Ureter (tissue), 1 donor: ENCODE data around the gene CYTH1. TPM values are rescaled to one million over a fixed set of nuclear protein-coding genes. Genes with fewer than 3 reads are reported as not detected.

Source experiments
- DNase-seq: peaks from one replicate; pipeline ENCODE4 v3.0.0-alpha.2; 2020; ENCODE audit warnings: low spot score
- total RNA-seq: library from RNA; stranded (reverse); gene quantifications from one replicate; pipeline ENCODE4 v1.2.4, GENCODE V29; 2023
- donor health status: DM: yes; HTN: yes; CAD: no.

Gene CYTH1
- total RNA-seq, 1 donor from 2014 or later: 55.6 TPM

DNA sequence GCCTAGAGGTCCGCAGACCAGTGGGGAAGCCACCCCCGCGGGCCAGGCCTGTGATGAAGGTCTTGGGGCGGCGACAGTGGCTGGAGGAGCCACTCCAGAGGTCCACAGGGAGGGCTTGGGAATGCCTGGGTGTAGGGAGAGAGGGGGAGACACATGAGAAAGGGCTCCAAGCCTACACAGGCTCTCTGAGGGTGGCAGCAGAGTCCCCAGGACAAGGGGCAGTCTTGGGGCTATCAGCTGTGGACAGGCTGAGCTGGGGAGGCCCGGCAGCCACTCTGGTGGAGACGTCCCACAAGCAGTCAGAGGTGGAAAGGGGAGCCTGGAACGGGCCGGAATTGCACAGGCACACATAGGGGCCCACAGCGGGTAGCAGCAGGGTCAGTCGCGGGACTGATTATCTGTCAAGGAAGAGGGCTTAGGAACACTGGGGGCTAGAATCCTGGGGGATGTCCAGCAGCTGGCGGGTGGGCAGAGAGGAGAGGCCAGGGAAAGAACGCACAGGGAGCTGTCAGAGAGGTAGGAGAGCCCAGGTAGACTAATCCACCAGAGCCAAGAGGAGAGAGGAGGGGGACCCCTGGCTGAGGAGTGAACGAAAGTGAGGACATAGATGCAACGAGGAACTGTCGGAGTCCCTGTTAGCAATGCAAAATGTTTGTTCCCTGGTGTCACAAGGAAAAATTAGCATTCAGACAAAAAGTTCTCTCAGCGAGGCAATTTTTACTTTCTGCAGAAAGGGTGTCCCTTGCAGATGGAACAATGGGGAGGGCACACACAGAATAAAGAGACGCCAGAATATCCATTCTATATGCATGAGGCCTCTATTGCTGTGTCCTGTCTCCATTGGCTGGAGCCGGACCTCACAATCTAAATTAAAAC is 111.0 kb downstream of the CYTH1 start:
- DNase-seq: no peak

DNA sequence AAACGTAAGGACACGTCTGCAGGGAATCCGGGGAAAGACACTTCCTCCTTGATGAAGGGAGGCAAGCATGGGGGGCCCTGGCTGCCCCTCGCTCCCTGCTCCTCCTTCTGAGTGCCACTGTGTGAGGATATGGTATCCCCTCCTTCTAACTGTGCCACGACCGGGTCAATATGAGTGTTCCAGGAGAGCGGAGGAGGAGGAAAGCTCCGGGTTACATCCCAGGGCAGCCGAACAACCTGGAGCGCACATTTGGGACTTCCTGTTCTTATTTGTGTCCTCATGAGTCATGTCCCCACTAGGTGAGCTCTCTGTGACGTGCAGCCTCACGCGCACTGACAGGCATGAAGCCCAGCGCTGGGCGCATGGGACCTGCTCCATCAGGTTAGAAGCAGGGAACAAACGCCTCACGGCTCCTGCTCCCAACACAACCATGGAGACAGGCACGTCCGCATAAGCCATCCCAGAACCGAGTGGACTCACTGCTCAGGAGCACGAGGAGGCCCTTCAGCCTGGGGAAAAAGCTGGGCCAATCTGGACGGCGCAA is 112.0 kb downstream of the CYTH1 start:
- no peak for DNase-seq

DNA sequence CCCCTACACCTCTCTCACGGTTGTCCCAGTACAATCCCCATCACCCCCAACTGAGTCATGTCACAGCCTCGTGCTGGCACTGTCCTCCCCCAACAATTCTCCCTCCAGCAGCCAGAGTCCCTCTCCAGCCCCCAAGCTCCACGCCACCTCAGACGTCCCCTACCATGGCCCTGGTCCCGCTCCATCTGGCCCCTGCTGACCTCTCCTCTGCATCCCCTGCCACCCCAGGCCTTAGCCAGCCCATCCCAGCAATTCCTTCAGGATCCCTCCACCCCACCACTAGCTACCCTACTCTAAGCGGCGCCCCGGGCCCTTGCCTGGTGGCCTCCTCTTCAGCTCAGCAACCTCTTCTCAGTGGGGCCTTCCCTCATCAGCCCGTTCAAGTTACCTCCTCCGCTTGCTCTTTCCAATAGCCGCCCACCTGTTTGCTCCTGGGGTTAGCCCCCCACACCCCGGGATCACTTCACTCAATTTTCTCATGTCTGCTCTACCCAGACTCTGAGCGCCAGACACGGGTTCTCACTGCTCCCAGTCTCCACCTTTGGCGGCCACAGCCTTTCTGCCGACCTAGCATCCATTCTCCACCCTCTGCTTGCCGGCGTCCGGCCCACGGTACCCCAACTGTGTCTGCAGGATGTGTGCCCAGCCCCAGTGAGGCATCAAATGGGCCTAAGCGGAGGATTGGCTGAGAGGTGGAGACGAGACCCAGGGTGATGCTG is 112.7 kb downstream of the CYTH1 start:
- DNase-seq: no peak

DNA sequence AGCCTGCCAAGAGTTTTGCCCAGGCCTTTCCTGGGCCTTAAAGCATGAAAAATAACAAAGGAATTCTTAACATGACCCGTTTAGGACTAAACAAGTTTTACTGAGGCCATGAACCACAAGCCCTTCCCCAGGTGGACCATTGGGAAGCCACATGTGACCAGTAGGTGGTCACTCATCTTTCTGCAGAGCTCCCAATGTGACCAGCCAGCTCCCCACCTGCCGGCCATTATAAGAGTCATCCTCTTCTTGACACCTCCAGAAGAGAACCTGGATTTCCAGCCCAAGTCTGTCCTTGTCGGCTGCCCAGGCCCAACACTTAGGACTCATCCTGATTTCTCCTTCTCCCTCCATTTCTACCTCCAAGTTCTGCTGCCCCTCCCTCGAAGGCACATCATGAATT is 113.2 kb downstream of the CYTH1 start:
- DNase-seq: no peak

DNA sequence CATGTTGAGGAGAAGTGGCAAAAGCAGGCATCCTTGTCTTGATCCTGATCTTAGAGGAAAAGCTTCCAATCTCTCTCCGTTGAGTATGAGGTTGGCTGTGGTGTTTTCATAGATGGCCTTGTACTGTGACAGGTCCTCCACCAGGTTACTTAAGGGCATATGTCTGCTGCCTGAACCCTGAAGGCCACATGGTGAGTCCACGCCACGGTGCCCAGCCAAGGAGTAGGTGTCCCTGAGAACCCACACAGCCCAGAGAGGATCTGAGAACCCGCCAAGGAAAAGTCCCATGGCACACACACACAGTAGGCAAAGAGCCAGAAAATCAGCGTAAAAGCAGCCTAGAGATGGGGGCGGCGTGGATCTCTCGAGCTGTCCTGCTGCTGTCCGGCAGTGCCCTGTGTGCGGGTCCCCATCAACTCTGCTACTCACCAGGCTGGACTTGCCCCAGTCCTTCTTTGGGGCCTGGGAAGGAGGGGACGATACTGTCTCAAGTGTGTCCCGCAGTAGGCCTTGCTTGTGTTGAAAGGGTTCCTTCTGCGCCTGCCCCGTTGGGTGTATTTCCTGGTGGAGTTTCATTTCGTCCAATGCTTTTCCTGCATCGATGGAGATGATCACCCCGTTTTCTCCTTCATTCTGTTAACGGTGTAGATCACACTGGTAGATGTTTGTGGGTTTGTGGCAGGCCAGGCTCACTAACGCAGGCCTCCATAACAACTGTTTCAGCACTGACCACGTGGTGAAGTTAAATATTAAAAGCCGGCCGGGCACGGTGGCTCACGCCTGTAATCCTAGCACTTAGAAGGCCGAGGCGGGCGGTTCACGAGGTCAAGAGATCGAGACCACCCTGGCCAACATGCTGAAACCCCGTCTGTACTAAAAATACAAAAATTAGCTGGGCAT is 114.1 kb downstream of the CYTH1 start:
- no peak for DNase-seq

DNA sequence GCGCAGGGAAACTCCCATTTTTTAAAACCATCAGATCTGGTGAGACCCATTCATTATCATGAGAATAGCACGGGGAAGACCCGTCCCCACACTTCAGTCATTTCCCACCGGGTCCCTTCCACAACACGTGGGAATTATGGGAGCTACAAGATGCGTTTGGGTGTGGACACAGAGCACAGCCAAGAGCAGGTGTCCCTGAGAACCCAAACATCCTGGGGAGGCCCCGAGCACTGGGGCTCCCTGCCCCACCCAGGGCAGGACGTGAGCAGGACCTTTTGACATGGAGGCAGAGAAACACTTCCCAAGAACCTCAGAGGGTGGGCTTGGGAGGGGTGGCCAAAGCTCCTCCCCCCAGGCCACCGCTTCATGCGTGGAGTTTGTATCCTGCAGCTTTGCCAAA is 115.0 kb downstream of the CYTH1 start:
- DNase-seq: no peak

DNA sequence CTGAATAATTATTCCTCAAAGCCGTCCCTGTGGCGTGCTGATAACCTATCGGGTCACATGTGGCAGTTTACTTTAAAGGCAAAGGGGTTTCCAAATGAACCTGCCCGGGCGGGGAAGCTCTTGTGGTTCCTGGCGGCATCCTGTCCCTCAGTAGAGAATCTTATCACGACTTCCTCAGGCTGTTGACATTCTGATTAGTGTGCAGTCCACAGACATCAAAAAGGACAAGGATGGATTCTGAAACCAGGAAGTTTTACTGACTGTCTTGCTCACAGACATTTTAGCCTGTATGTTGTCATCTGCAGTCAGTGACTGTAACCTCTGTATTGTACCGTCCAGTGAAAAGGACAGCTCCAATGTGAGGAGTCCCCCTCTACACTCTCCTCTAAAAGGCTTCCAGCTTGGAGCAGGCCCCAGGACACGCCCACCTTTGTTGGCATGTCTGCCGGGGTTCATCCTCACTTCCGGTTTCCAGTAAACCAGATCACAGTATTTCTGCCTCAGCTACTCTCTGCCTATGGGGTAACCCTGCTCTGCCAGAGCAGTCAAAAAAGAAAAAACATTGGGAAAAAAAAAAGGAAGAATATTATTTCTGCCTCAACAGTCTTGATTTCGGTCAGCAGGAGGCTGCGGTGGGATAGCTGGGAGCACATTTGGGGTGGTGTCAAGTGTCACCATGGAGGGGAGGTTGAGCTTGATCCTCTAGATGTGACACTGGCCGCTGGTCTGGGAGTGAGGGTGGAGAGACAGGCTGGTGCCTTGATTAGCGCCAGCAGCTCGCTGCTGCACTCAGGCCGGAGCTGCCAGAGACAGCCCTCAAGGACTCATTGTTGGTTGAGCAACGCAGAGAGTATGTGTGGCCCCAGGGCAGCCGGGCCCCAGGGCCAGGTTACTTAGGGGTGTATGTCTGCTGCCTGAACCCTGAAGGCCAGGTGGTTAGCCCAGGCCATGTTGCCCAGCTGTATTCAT is 115.8 kb downstream of the CYTH1 start:
- DNase-seq: no peak

DNA sequence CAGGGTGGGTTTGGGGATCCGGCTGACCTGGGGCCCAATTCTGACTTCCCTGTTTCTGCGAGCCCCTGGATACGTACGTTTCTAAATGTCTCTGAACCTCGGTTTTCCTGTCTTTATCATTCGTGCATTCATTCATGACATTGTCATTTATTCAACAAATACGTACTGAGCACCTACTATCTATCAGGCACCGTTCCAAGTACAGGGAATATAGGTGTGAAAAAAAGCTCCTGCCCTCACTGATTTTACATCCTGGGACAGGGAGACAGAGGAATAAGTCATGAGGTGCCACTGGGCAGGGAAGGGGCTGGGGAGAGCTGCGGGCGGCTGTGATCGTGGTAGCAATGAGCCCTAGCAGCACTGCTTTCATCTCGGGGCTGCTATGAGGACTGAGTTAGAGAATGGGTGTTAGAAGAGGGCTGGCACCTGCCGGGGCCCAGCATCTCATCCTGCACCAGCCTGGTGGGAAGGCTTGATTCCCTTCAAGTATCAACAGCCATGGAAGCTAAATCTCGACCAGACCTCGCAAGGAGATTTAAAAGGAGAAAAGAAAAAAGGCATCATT is 116.6 kb downstream of the CYTH1 start:
- DNase-seq: no peak

DNA sequence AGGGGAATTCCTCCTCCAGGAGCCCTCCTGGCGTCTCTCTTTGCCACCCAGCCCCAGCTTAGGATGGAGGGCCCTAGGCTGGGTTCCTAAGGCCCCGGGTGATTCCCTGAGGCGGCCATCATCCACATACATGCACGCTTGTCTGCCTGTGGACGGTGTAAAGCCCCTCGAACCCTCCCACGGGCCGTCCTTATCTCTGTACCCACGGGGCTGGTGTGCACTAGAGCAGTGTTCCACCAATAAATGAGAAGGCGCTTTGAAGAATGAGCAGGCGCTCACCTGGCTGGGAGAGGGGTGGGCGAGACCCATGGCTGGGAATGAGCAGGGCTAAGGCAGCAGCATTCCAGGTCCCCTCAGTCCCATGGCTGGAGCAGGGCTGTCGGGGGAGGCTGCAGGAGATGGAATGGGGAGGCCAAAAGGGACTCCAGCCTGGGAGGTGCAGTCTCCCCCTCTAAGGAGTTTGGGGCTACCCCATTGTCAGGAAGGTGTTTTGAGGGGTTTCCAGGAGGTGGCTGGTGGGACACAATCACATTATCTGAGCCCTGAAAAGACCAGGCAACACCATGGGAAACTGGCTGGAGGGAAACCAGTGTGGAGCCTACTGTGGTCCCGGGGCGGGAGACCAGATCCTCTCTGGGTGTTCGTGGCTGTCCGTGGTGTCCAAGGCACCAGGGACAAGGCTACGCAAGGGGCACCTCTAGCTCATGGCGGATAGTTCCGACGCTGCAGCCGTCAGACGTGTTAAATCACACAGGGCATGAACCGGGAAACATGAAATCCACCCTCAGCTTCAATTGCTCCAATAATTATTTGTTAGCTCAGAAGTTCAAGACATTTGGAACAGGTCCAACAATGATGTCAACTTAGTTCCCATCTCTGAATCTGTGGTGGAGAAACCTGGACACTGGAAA is 117.3 kb downstream of the CYTH1 start:
- DNase-seq: no peak

DNA sequence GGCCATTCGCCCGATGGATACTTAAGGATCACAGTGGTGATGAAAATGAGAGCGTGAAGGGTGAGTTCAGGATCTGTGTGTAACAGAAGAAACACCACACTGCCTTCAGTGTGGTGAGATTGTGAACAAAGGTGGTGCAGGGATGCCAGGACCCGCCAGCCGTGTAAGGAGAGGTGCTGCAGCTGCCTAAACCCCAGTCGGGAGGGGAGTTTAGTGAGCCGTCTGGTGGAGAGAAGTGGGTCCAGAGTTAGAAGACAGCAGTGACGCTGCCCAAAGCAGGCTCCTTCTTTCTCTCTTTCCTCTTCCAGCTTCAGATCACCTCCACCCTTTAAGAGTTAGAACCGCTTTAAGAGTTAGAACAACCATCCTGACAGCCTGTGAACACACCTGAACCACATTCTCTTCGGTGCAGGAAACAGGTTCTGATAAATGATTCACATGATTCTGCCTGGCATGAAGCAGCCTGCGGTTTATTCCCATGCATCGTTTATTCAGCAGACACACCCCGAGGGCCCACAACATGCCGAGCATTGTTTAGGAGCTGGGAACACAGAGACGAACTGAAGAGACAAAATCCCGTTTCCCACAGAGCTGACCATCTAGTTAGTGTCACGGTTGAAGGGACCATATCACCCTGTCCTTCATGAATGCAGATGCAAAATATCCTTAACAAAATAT is 120.8 kb downstream of the CYTH1 start:
- no peak for DNase-seq

DNA sequence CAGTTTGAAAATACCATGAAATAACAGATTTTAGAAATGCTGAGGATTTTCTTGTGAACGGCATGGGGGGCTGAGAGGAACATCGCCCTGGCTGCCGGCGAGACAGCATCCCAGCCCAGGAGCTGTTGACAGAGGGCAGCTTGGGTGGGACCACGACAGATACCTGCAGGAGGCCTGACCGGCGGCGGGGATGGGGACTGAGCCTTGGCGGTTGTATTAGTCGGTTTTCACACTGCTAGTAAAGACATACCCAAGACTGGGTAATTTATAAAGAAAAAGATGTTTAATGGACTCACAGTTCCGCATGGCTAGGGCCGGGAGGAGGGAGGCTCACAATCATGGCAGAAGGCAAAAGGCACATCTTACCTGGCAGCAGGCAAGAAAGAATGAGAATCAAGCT is 122.5 kb downstream of the CYTH1 start:
- DNase-seq: no peak

DNA sequence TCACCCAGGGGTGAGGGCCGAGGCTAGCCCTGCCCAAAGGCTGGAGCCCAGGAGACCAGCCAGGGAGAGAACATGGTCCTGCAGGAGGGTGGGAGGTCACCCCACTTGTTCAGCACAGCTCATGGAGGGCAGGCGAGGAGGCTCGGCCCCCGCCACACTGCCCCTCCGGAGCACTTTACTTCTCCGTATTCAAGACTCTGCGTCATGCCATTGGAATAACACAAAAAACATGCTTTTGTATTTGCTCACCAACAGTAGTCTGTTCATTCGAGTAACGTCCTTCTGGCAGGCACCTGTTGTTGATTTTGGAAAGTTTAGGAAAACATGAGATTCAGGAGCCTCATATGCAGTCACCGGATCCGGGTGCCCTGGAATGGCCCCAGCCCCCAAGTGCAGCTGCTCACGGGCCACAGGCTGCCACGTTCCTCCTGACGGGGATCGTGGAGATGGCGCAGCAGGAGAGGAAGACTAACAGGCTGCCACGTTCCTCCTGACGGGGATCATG is 123.7 kb downstream of the CYTH1 start:
- no peak for DNase-seq

DNA sequence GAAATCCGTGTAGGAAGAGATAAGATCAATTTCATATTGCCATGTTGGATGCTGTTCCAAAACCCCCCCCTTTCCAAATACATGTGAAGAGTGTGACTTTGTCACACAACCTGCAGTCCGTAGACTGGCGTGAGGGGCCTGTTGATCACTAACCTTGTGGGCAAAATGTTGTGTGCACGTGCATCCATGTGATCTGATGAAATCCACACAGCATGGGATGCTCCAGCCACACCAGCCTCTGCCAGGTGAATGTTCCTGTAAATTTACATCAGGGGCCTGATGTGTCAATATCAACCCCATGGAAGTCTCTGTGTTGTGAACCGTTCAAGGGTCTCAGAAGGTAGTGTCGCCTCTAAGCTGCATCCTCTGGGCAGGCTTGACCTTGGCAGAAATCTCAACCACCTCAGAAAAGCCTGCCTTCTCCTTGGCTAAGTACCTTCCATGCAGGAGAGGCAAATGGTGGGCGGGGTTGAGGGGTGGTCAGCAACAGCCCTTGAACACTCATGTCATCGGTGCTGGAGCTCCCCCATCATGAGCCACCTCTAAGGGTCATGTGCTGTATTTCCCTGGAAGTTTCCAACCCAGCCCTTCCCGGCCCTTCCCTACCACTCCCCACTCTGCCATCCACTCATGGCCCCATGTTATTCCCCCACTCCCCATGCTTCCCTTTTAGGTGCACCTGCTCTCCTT is 126.7 kb downstream of the CYTH1 start:
- no peak for DNase-seq

DNA sequence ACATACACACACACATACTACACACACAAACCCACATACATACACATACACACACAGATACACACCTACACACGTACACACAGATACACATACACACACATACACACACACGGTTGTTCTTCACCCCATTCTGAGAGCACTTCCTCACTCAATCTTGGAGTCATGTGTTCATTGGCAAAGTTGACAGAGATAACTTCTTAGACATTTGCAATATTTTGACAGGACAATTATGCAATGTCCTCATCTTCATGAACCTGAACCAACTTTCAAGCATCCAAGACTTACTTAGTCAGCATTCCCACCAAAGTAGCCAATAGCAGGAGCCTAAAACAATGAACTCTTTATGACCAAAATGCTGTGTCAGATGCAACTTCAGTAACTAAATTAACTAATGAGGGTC is 127.7 kb downstream of the CYTH1 start:
- DNase-seq: no peak

DNA sequence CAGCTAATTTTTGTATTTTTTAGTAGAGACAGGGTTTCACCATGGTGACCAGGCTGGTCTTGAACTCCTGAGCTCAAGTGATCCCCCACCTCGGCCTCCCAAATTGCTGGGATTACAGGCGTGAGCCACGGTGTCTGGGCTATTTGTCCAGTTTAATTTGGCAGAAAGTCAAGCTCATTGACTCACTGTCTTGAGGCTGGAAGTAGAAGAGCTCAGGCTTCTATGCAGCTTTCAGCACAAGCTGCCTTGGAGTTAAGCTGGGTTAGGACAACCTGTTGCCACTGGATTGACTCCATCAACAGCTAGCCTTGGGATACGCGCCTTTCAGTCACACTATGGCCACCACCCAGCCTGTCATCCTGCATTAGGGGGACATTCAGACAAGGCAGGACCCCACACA is 128.7 kb downstream of the CYTH1 start:
- DNase-seq: no peak

DNA sequence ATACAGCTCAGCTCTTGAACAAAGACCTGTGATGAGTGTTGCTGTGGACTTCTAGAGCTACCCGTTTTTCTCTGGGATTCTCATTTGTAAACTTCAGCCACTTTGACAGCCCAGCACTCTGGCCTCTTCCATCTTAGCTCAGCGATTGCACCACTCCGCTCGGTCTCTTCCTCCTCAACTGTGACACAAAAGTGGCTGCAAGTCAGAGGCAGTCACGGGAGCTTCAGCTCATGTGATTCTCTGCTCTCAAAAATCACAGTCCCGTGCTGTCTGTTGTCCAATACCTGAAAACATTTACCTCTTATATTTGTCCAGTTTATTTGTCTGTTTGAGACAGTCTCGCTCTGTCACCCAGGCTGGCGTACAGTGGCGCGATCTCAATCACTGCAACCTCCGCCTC is 129.2 kb downstream of the CYTH1 start:
- no peak for DNase-seq

DNA sequence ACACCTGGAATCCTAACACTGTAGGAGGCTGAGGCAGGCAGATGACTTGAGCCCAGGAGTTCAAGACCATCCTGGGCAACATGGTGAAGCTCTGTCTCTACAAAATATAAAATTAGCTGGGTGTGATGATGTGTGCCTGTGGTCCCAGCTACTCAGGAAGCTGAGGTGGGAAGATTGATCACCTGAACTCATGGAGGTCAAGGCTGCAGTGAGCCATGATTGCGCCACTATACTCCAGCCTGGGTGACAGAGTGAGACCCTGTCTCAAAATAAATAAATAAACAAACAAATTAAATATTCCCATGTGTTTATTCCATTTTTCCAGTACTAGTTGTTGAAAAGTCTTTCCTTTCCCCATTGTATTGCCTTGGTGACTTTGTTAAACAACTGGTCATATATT is 130.0 kb downstream of the CYTH1 start:
- no peak for DNase-seq

DNA sequence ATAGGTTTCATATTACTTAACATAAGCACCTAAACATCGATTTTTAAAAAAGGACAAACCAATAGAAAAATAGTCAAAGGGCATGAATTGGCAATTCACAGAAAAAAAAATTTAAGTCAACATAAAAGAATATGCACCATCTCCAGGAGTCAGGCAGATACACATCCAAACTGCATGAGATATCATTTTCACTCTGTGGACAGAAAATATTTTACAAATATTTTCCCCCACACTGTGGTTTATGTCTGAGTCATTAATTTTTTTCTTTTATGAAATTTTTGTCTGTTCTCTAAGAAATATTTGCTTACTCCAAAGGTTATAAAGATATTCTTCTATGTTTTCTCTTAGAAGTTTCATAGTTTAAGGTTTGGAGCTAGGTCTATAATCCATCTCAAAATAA is 130.5 kb downstream of the CYTH1 start:
- DNase-seq: no peak
